Kidney epithelial cell (primary cell): ENCODE data around the gene EPC2. TPM values are rescaled to one million over a fixed set of nuclear protein-coding genes. Genes with fewer than 3 reads are reported as not detected.

Source experiments
- DNase-seq: peaks from one replicate; pipeline ENCODE4 v3.0.0-alpha.2; 2010; ENCODE audit warnings: low read depth
- H3K27me3 ChIP-seq: 2 replicates; pipeline ENCODE4 v1.6.0; 2011; ENCODE audit warnings: low read length; ENCODE audit not compliant: control insufficient read depth, insufficient read depth
- H3K36me3 ChIP-seq: 2 replicates; pipeline ENCODE4 v1.5.1; 2011; ENCODE audit warnings: low read length; ENCODE audit not compliant: control insufficient read depth, insufficient read depth
- H3K4me3 ChIP-seq: 2 replicates; pipeline ENCODE4 v1.5.1; 2011; ENCODE audit warnings: low read depth, mild to moderate bottlenecking, control low read depth, low read length
- CTCF ChIP-seq: IDR thresholded peaks from 2 replicates; pipeline ENCODE4 v1.5.1; 2011; ENCODE audit warnings: mild to moderate bottlenecking, moderate library complexity, low read length, control low read depth, inconsistent platforms; ENCODE audit not compliant: insufficient read depth, poor library complexity, severe bottlenecking
- total RNA-seq: library from RNA; depleted of rRNA; stranded (reverse); fragments of >200 nt; gene quantifications from 2 replicates; pipeline ENCODE4 v1.2.3, GENCODE V29; 2015

Gene EPC2
- total RNA-seq, 1 donor from 2014 or later: 20.1 TPM

DNA sequence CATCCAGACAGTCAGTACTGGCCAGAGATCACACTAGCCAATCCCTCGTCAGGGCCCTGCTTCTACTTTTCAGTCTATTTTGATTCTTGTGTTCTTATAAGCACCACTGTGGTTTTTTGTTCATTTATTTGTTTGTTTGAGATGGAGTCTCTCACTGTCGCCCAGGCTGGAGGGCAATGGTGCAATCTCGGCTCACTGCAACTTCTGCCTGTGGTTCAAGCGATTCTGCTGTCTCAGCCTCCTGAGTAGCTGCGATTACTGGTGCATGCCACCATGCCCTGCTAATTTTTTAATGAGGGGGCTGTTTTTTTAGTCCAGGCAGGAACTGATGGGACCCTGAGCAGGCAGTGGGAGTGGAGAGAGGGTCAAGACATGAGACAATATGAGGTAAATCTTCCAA, 165.5 kb downstream of the EPC2 start:
- no peak overlapping the region for H3K4me3 ChIP-seq
- TF ChIP-seq CTCF: no peak
- no peaks in the 10 kb centered on the region for H3K36me3 ChIP-seq
- H3K27me3 ChIP-seq: no peaks in the 10 kb centered on the region
- DNase-seq: no peak

DNA sequence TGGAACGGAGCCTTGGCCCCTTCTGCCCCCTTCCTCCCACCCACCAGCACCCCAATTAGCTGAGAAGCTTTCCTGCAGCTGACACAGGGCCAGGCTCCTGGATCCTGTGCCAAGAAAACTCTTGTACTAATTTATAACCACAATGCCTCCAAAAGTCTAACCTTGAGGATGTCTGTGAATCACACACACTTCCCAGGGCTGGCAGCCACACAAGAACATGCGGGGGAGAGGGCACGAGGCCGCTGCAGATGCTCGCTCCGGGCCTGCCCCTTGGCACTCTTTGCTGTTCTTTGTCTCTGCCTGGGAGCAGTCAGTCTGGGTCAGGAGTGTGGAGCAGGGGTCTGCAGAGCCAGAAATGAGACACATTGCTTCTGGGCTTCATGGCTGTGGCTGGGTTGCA, 167.8 kb downstream of the EPC2 start:
- DNase-seq: no peak
- Histone ChIP-seq H3K27me3 (peaks cover 2% of the 10 kb centered on the region), H3K36me3 (no peaks in the 10 kb centered on the region), H3K4me3 (no peak overlapping the region)
- TF ChIP-seq CTCF: no peak

GRCh38 chr2:148813603-148814065, 169.1 kb downstream of the EPC2 start:
- Histone ChIP-seq H3K36me3 (no peaks in the 10 kb centered on the region), H3K4me3 (no peak overlapping the region), H3K27me3 (peaks cover 4% of the 10 kb centered on the region)
- peak; percentile 10 for TF ChIP-seq CTCF
- DNase-seq: no peak

GRCh38 chr2:148814143-148814859, 169.8 kb downstream of the EPC2 start:
- Histone ChIP-seq H3K4me3 (no peak overlapping the region), H3K27me3 (peaks cover 4% of the 10 kb centered on the region), H3K36me3 (no peaks in the 10 kb centered on the region)
- DNase-seq: no peak
- TF ChIP-seq CTCF: no peak

GRCh38 chr2:148814860-148815419, 170.4 kb downstream of the EPC2 start:
- TF ChIP-seq CTCF: no peak
- H3K36me3 ChIP-seq: no peaks in the 10 kb centered on the region
- no peak overlapping the region for H3K4me3 ChIP-seq
- peaks cover 4% of the 10 kb centered on the region for H3K27me3 ChIP-seq
- no peak for DNase-seq
